Hypothalamus (tissue), 51 donors: ENCODE measurements around the gene PDE8B.
A peak's percentile ranks its signal among the peaks of the same experiment; 100 is the strongest.

Source experiments
- DNase-seq, 51 donors: peaks; one replicate each; lab custom pipeline; 2025; lab: John Stamatoyannopoulos, UW

PDE8B gene

DNA sequence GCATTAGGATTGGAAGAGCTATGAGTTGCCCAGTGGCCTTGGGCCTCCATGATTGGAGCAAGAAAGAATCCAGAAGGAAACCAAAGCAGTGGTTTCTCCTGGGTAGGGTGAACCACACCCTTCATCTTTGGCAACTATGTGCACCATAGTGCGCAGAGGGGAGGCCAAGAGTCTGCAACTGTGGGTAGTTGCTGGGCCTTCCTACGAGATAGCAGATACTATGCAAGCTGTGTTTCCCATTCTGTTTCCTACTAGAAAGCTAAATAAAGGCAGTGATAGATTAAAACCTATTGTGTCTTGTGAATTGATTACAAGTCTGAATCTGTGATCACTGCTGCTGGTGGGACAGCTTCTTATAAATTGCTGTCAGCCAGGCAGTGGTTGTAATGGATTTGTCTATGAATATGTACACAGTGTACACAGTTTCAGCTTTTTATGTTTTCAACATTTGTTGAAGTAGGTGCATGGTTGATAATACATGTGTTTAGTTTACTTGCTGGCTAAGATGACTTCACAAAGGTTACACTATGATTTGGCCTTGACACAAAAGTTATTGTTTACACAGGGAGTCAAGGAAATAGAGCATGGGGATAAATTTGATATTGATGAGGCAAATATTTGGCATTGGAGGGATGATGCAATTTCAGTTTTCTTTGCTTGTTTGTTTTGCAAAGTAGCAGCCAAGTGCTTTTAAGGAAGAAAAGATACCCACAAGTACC is 23.7 kb upstream of the PDE8B start:
- no peak for DNase-seq

DNA sequence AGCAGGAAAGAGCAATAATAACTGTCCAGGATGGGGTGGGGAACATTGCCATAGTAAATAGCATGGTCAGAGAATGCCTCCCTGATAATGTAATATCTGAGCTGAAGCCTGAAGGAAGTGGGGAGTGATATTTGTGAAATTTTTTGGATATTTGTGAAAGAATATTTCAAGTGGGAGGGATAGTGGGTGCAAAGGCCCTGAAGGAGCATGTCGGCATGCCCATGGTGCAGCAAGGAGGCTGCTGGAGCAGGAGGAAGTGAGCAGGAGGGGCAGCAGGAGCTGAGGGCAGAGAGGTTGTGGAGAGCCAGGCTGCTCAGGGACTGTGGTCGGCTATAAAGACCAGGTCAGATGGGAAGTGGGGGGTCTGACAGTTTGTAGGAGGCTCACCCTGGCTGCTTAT is 21.1 kb upstream of the PDE8B start:
- DNase-seq = no peak

- no peak for DNase-seq
Measured at GRCh38 chr5:77192441-77193050, 17.9 kb upstream of the PDE8B start.

GRCh38 chr5:77194762-77195161 is 15.7 kb upstream of the PDE8B start:
- no peak for DNase-seq

DNA sequence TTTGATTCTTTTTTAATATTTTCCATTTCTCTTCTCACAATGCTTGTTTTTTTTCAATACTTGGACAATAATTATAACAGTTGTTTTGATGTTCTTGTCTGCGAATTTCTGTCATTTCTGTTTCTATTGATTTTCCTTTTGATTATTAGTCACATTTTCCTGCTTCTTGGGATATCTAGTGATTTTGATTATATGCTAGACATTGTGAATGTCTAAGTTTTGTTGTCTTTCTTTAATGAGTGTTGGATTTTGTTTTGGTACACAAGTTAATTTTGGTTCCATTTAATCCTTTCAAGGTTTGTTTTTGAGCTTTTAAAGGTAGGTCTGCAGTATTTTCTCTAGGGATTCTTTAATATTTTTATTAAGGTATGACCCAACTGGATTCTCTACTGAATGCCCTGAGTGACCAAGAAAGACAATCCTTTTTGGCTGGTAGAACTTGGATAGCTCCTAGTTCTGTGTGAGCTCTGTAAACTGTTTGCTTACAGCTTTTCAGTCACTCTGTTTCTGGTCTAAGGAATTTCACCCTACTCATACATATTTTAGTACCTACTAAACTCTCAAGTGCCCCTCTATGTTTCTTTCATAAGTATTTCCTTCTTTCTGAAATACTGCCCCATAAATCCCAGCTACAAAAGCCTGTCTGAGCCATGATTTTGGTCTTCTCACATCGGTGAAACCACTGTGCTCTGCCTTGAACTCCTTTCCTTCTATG is 12.5 kb upstream of the PDE8B start:
- no peak for DNase-seq

DNA sequence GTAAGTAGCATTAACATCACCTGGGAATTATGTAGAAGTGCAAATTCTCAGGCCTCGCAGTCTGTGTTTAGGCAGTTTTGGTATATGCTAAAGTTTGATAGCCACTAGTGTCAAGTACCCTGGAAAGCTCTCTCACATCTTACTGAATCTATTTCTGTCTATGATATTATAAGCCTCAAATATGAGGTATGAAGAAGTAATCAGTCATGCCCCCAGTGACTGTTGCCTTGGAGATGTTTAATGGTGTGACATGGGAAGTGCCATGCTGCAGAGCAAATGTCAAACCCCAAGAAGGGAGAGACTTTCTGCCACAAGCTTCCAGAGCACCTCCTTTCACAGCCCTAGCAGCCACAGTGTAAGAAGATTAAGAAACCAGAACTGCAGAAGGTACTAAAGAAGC is 9.8 kb upstream of the PDE8B start:
- DNase-seq = no peak

GRCh38 chr5:77202145-77202544 is 8.3 kb upstream of the PDE8B start:
- DNase-seq = no peak

GRCh38 chr5:77204967-77205366 is 5.5 kb upstream of the PDE8B start:
- DNase-seq = no peak

- peak in 1 of 51 donors; percentile 7 for DNase-seq
Measured at GRCh38 chr5:77208507-77209163, 1.8 kb upstream of the PDE8B start.

- DNase-seq = peak in 4 of 51 donors; percentile 26 to 67 (median 52)
Measured at GRCh38 chr5:77209495-77210090, 887 bp upstream of the PDE8B start.

- DNase-seq = peak in 2 of 51 donors; percentile 10 to 45
Measured at GRCh38 chr5:77210964-77211690, 647 bp downstream of the PDE8B start.

DNA sequence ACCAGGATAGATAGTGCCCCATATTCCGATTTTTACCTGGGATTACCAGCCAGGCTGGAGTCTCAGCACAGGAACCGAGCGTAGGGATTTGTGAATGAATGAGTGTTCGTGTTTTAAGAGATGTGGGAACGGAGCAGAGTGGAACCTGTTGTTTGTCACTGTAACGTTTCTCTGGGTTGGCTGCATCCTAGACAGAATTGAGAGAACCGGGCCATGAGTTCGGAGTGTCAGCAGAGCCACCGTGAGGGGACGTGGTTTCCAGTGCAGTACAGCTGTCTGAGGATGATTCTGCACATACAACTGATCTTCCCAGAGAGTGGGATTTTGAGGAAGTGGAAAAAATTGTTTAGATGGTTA is 1.2 kb downstream of the PDE8B start:
- peak in 4 of 51 donors; percentile 2 to 54 (median 12) for DNase-seq

- no peak for DNase-seq
Measured at GRCh38 chr5:77213601-77214000, 3.1 kb downstream of the PDE8B start.

DNA sequence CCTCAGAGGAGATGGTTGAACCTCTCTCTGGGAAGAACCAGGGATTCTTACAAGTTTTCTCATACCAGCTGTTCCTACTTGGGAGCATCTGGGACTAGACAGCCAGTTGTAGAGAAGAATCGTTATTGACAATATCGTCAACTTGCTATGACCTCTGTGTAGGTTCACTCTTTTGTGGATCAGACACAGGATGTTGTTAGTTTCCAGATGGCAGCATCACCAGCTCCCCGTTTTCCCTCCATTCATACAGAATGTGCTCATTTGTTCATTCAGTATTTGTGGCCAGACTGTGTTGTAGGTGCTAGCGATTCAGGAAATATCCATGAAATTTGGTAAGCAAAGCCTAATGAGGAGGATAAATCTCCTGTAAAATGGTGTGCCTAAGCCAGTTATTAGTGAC is 3.7 kb downstream of the PDE8B start:
- DNase-seq = no peak

- no peak for DNase-seq
Measured at GRCh38 chr5:77218263-77218662, 7.8 kb downstream of the PDE8B start.

DNA sequence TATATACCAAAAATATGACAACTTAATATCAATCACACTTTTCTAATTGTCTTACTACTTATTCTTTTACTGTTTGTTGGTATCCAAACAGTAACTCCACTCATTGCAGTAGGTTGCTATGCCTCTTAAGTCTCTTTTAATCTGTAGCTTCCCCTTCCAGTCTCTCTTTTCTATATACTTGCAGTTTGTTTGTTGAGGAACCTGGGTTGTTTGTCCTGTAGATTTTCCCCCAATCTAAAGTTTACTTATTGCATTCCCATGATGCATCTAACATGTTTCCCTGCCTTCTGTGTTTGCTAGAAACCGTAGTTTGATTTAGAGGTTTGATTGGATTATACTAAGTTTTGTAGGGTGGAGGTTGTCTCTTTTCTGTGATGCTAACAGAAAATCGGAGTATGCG is 10.6 kb downstream of the PDE8B start:
- DNase-seq = no peak

DNA sequence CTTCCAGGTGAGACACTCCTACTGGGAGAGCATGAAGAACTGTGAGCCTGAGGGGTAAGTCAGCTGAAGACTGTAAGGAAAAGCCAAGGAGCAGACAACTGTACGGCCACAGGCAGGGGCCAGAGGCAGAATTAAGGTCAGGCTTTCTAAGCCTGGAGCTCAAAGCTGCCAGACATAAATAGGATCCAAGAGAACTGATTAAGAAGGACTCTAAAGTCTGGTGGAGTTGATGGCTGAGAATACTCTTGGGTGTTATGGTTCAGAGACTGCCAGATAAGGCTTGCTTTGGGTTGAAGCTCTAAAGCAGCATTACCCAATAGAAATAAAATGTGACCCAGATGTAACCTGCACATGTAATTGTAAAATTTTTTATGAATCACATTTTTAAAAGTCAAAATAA is 12.2 kb downstream of the PDE8B start:
- no peak for DNase-seq

- DNase-seq = no peak
Measured at GRCh38 chr5:77223653-77224052, 13.2 kb downstream of the PDE8B start.

GRCh38 chr5:77224672-77225355 is 14.3 kb downstream of the PDE8B start:
- DNase-seq = no peak

GRCh38 chr5:77225531-77225930 is 15.1 kb downstream of the PDE8B start:
- DNase-seq = no peak
